ENCODE data around the gene HTR6.

GRCh38 chr1:19639999-19640362 is 24.7 kb upstream of the HTR6 start:
- TF ChIP-seq, protein P1, sequence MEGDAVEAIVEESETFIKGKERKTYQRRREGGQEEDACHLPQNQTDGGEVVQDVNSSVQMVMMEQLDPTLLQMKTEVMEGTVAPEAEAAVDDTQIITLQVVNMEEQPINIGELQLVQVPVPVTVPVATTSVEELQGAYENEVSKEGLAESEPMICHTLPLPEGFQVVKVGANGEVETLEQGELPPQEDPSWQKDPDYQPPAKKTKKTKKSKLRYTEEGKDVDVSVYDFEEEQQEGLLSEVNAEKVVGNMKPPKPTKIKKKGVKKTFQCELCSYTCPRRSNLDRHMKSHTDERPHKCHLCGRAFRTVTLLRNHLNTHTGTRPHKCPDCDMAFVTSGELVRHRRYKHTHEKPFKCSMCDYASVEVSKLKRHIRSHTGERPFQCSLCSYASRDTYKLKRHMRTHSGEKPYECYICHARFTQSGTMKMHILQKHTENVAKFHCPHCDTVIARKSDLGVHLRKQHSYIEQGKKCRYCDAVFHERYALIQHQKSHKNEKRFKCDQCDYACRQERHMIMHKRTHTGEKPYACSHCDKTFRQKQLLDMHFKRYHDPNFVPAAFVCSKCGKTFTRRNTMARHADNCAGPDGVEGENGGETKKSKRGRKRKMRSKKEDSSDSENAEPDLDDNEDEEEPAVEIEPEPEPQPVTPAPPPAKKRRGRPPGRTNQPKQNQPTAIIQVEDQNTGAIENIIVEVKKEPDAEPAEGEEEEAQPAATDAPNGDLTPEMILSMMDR (IDR thresholded peaks at IDR 0.05) = no peak
- no peak for TF ChIP-seq POLR2A (IDR thresholded peaks at IDR 0.05)
